GM12878 (cell line): ENCODE results near the gene PGLYRP2. TPM values are rescaled to one million over a fixed set of nuclear protein-coding genes. Genes with fewer than 3 reads are reported as not detected.

Experiments used
- BCLAF1 ChIP-seq: fragments of 450-650 bp; IDR thresholded peaks from 2 replicates; pipeline ENCODE4 v1.6.1; 2017; ENCODE audit warnings: antibody characterized with exemption, mild to moderate bottlenecking, moderate library complexity
- ETV6 ChIP-seq, 2 experiments: fragments of 450-650 bp in 1 of 2; IDR thresholded peaks in 1 of 2; conservative IDR thresholded peaks in 1 of 2; 2 replicates each; pipeline ENCODE4 v1.6.1; 2014; ENCODE audit warnings: antibody characterized with exemption in 1 of 2, borderline replicate concordance in 1 of 2, low read depth in 1 of 2, mild to moderate bottlenecking in 1 of 2, moderate library complexity in 1 of 2
- FOXM1 ChIP-seq: IDR thresholded peaks from 2 replicates; pipeline ENCODE4 v1.6.1; 2012; ENCODE audit warnings: low read depth, mild to moderate bottlenecking, inconsistent platforms, low read length, moderate library complexity
- MTA3 ChIP-seq: IDR thresholded peaks from 2 replicates; pipeline ENCODE4 v1.6.1; 2012; ENCODE audit warnings: low read length, inconsistent platforms, borderline replicate concordance
- NFYA ChIP-seq: IDR thresholded peaks from 2 replicates; pipeline ENCODE4 v1.6.1; 2011; ENCODE audit warnings: low read depth, mild to moderate bottlenecking, low read length, improper control_type of control experiment, borderline replicate concordance
- SIN3A ChIP-seq: IDR thresholded peaks from 2 replicates; pipeline ENCODE4 v1.6.1; 2012; ENCODE audit warnings: low read depth, low read length, improper control_type of control experiment
- STAT1 ChIP-seq: fragments of 450-650 bp; conservative IDR thresholded peaks from 2 replicates; pipeline ENCODE4 v1.6.1; 2014; ENCODE audit warnings: antibody characterized with exemption, mild to moderate bottlenecking
- ZNF687 ChIP-seq: fragments of 450-650 bp; IDR thresholded peaks from 2 replicates; pipeline ENCODE4 v1.6.1; 2017; ENCODE audit warnings: mild to moderate bottlenecking, moderate library complexity
- polyA plus RNA-seq, 11 experiments: library from polyadenylated mRNA; depleted of rRNA in 4 of 11; unstranded in 6 of 11; stranded (reverse) in 5 of 11; fragments of >200 nt; fragmentation: Nextera tagmentation in 4 of 11; fragmentation: Illumina TruSeq in 1 of 11; extraction: Ambion mirVana in 4 of 11; extraction: Trizol in 1 of 11; gene quantifications; 1 replicate in 1 of 11; 2 replicates in 10 of 11; pipeline versions ENCODE4 v1.2.1 to v1.2.3, GENCODE V29; 2011 to 2016; ENCODE audit warnings: inconsistent platforms in 2 of 11, missing spikeins in 2 of 11, low read depth in 1 of 11
- total RNA-seq, 4 experiments: library from RNA; depleted of rRNA in 3 of 4; stranded (reverse); fragments of >200 nt in 3 of 4; fragmentation: Illumina TruSeq in 1 of 4; extraction: Trizol in 1 of 4; gene quantifications; 2 replicates each; pipeline versions ENCODE4 v1.2.1 to v1.2.3, GENCODE V29; 2013 to 2021

The PGLYRP2 gene
- total and polyA plus RNA-seq, 10 of the 15 experiments (the other 5 are each of a cell fraction or from before 2014, with no cell fraction given) = 0.15 to 0.48 (median 0.26) TPM; not detected in 5

- no peak for TF ChIP-seq FOXM1
- 0 out of 4 replicates have a peak, but pooled peaks of 1 of the 2 experiments have one; percentile 48 for TF ChIP-seq ETV6 (conservative IDR thresholded peaks at IDR 0.05 in 1 of 2, IDR thresholded peaks at IDR 0.05 in 1 of 2; ENCODE audit: borderline replicate concordance in 1 of 2, low read depth in 1 of 2)
- no peak for TF ChIP-seq SIN3A
- no peak for TF ChIP-seq ZNF687
- no peak for TF ChIP-seq BCLAF1
- TF ChIP-seq STAT1 = no peak
- TF ChIP-seq NFYA = no peak
- TF ChIP-seq MTA3 = no peak
Observed at GRCh38 chr19:15469513-15470297, 9.6 kb downstream of the PGLYRP2 start (continued).
